Keratinocyte (primary cell): ENCODE measurements around the gene CLEC2A. TPM values are rescaled to one million over a fixed set of nuclear protein-coding genes. Genes with fewer than 3 reads are reported as not detected.

ENCODE experiments used
- DNase-seq: peaks from one replicate; pipeline ENCODE4 v3.0.0-alpha.2; 2011; ENCODE audit warnings: low read depth, missing footprints, low spot score
- FAIRE-seq: peaks from 2 replicates; lab custom pipeline; 2011; peaks lifted over from hg19 to GRCh38; lab: Jason Lieb, UNC
- H2AFZ ChIP-seq: 2 replicates; pipeline ENCODE4 v1.6.0; 2012; ENCODE audit warnings: low read length, control low read depth, inconsistent platforms; ENCODE audit not compliant: control insufficient read depth
- H3K27ac ChIP-seq: 2 replicates; pipeline ENCODE4 v1.5.1; 2011; ENCODE audit warnings: low read length; ENCODE audit not compliant: control insufficient read depth, insufficient read depth
- H3K27me3 ChIP-seq: 3 replicates; pipeline ENCODE4 v1.6.0; 2011; ENCODE audit warnings: low read length; ENCODE audit not compliant: control insufficient read depth, insufficient read depth; ENCODE audit errors: extremely low read depth
- H3K36me3 ChIP-seq, 2 experiments: 2 replicates in 1 of 2; 3 replicates in 1 of 2; pipeline ENCODE4 v1.5.1; 2011; ENCODE audit warnings: low read length in 2 of 2, mild to moderate bottlenecking in 1 of 2; ENCODE audit not compliant: control insufficient read depth in 2 of 2, insufficient read depth in 2 of 2; ENCODE audit errors: extremely low read depth in 1 of 2
- H3K4me1 ChIP-seq: 3 replicates; pipeline ENCODE4 v1.5.1; 2011; ENCODE audit warnings: low read length; ENCODE audit not compliant: control insufficient read depth, insufficient read depth; ENCODE audit errors: extremely low read depth
- H3K4me2 ChIP-seq: 3 replicates; pipeline ENCODE4 v1.6.0; 2011; ENCODE audit warnings: low read depth, low read length; ENCODE audit not compliant: control insufficient read depth, insufficient read depth; ENCODE audit errors: extremely low read depth
- H3K4me3 ChIP-seq, 3 experiments: fragments of 200-600 bp in 1 of 3; sonication (generic) in 1 of 3; 2 replicates in 2 of 3; 3 replicates in 1 of 3; pipeline ENCODE4 v1.5.1; 2011 to 2016; ENCODE audit warnings: low read length in 3 of 3, mild to moderate bottlenecking in 3 of 3, control low read depth in 2 of 3, inconsistent platforms in 1 of 3, low read depth in 1 of 3, mixed read lengths in 1 of 3, mixed run types in 1 of 3, moderate library complexity in 1 of 3; ENCODE audit not compliant: control insufficient read depth in 2 of 3, insufficient read depth in 2 of 3; ENCODE audit errors: extremely low read depth in 1 of 3
- H3K79me2 ChIP-seq: 2 replicates; pipeline ENCODE4 v1.6.0; 2012; ENCODE audit warnings: low read length; ENCODE audit not compliant: control insufficient read depth, insufficient read depth
- H3K9ac ChIP-seq: 3 replicates; pipeline ENCODE4 v1.6.0; 2011; ENCODE audit warnings: low read length; ENCODE audit not compliant: control insufficient read depth, insufficient read depth; ENCODE audit errors: extremely low read depth
- H3K9me1 ChIP-seq: 3 replicates; pipeline ENCODE4 v1.6.0; 2011; ENCODE audit warnings: low read length; ENCODE audit not compliant: control insufficient read depth, insufficient read depth; ENCODE audit errors: extremely low read depth
- H3K9me3 ChIP-seq: 2 replicates; pipeline ENCODE4 v1.5.1; 2012; ENCODE audit warnings: low read depth, low read length; ENCODE audit not compliant: control insufficient read depth
- H4K20me1 ChIP-seq: 3 replicates; pipeline ENCODE4 v1.6.0; 2011; ENCODE audit warnings: low read length; ENCODE audit not compliant: control insufficient read depth, insufficient read depth; ENCODE audit errors: extremely low read depth
- EZH2 ChIP-seq: IDR thresholded peaks from one replicate; pipeline ENCODE4 v1.6.1; 2012; ENCODE audit warnings: inconsistent platforms, mild to moderate bottlenecking, low read length, moderate library complexity
- dilution Hi-C: fragments of 300-500 bp; cut with MboI; formaldehyde crosslinking; loops from one replicate; pipeline ENCODE4 v1.7.0; 2020; ENCODE audit warnings: low sequenced_read_pairs; ENCODE audit not compliant: extremely low pct_ligation_motif_present
- polyA plus RNA-seq, 5 experiments: library from polyadenylated mRNA; depleted of rRNA in 3 of 5; stranded (reverse) in 3 of 5; stranded (forward) in 1 of 5; unstranded in 1 of 5; fragments of >200 nt; gene quantifications; 1 replicate in 1 of 5; 2 replicates in 3 of 5; 3 replicates in 1 of 5; pipeline versions ENCODE4 v1.2.1 to v1.2.3, GENCODE V29; 2011 to 2012; ENCODE audit warnings: missing spikeins in 2 of 5, low read depth in 1 of 5, low replicate concordance in 1 of 5
- TF ChIP-seq, protein P1 (sequence below), 3 experiments: IDR thresholded peaks in 1 of 3; conservative IDR thresholded peaks in 1 of 3; optimal IDR thresholded peaks in 1 of 3; 2 replicates in 2 of 3; 3 replicates in 1 of 3; pipeline versions ENCODE3 to v1.5.1; 2011; ENCODE audit warnings: low read length in 3 of 3, mild to moderate bottlenecking in 3 of 3, moderate library complexity in 2 of 3, control low read depth in 1 of 3, inconsistent platforms in 1 of 3; ENCODE audit not compliant: insufficient read depth in 2 of 3; ENCODE audit errors: extremely low read depth in 1 of 3

Gene CLEC2A
- polyA plus RNA-seq, 1 donor (not counting 4 experiments of a cell fraction or from before 2014, with no cell fraction given), result 0.88 TPM

- H3K79me2 ChIP-seq, result no peaks in the 10 kb centered on the region
- H4K20me1 ChIP-seq, result no peaks in the 10 kb centered on the region
- DNase-seq, result no peak
- no peak overlapping the region for H3K9ac ChIP-seq
- H3K27ac ChIP-seq, result no peak overlapping the region
- H3K9me3 ChIP-seq, result no peaks in the 10 kb centered on the region
- no peaks in the 10 kb centered on the region for H3K27me3 ChIP-seq
- dilution Hi-C loops, result no loop called here
- TF ChIP-seq, protein P1, sequence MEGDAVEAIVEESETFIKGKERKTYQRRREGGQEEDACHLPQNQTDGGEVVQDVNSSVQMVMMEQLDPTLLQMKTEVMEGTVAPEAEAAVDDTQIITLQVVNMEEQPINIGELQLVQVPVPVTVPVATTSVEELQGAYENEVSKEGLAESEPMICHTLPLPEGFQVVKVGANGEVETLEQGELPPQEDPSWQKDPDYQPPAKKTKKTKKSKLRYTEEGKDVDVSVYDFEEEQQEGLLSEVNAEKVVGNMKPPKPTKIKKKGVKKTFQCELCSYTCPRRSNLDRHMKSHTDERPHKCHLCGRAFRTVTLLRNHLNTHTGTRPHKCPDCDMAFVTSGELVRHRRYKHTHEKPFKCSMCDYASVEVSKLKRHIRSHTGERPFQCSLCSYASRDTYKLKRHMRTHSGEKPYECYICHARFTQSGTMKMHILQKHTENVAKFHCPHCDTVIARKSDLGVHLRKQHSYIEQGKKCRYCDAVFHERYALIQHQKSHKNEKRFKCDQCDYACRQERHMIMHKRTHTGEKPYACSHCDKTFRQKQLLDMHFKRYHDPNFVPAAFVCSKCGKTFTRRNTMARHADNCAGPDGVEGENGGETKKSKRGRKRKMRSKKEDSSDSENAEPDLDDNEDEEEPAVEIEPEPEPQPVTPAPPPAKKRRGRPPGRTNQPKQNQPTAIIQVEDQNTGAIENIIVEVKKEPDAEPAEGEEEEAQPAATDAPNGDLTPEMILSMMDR (optimal IDR thresholded peaks at IDR 0.05 in 1 of 3, IDR thresholded peaks at IDR 0.05 in 1 of 3, conservative IDR thresholded peaks at IDR 0.05 in 1 of 3; ENCODE audit: extremely low read depth in 1 of 3, insufficient read depth in 2 of 3, low read length in 3 of 3), result no peak
- TF ChIP-seq EZH2, result no peak
- no peak overlapping the region for H3K4me2 ChIP-seq
- no peaks in the 10 kb centered on the region for H3K36me3 ChIP-seq
- no peak overlapping the region for H2AFZ ChIP-seq
- no peak overlapping the region for H3K4me3 ChIP-seq
- FAIRE-seq, result no peak
- H3K9me1 ChIP-seq, result no peaks in the 10 kb centered on the region
- H3K4me1 ChIP-seq, result peaks cover 13% of the 10 kb centered on the region
Observed at GRCh38 chr12:9922429-9922828, 9.7 kb downstream of the CLEC2A start.

DNA sequence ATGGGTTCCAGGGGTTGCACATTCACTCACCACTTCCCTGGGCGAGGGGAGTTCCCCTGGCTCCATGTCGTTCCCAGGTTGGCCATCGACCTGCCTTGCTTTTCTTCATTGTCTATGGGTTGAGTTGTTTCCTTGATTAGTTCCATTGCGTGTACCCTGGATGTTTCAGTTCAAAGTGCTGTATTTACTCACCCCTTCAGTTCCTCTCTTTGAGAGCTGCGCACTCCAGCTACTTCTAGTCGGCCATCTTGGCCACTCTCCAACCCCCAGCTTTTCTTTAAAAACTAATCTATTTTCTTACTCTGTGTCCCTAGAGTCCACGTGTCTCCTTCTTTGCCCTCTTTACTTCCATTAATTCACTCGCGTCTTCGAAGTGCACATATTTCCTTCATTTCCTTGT, 11.7 kb downstream of the CLEC2A start:
- Histone ChIP-seq H3K9me1 (no peaks in the 10 kb centered on the region), H3K27ac (no peak overlapping the region), H3K36me3 (no peaks in the 10 kb centered on the region), H3K79me2 (no peaks in the 10 kb centered on the region), H3K27me3 (no peaks in the 10 kb centered on the region), H3K4me2 (no peak overlapping the region), H3K4me1 (no peaks in the 10 kb centered on the region), H3K9me3 (no peaks in the 10 kb centered on the region), H3K9ac (no peak overlapping the region), H3K4me3 (no peak overlapping the region), H2AFZ (no peak overlapping the region), H4K20me1 (no peaks in the 10 kb centered on the region)
- dilution Hi-C loops, result no loop called here
- FAIRE-seq (no peak), DNase-seq (no peak)
- TF ChIP-seq EZH2, result no peak
- TF ChIP-seq, protein P1 (optimal IDR thresholded peaks at IDR 0.05 in 1 of 3, IDR thresholded peaks at IDR 0.05 in 1 of 3, conservative IDR thresholded peaks at IDR 0.05 in 1 of 3; ENCODE audit: extremely low read depth in 1 of 3, insufficient read depth in 2 of 3, low read length in 3 of 3), result no peak
